Stimulated activated naive CD8-positive, alpha-beta T cell treated with anti-CD3 and anti-CD28 coated beads, Interleukin-15, Interleukin-2, amounts not matched to agents 100 ng/mL and 50 ng/mL, for 24 hours (primary cell): ENCODE results near the gene PKN2.
A peak's percentile ranks its signal among the peaks of the same experiment; 100 is the strongest.

ENCODE experiments used
- H3K27ac Mint-ChIP-seq: one replicate; pipeline ENCODE4 v1.8.0; 2021; ENCODE audit warnings: mild to moderate bottlenecking, mixed read lengths
- H3K27me3 Mint-ChIP-seq: one replicate; pipeline ENCODE4 v1.8.0; 2021; ENCODE audit warnings: mixed read lengths
- H3K36me3 Mint-ChIP-seq: one replicate; pipeline ENCODE4 v1.8.0; 2021; ENCODE audit warnings: low read depth, mixed read lengths
- H3K4me1 Mint-ChIP-seq: one replicate; pipeline ENCODE4 v1.8.0; 2021; ENCODE audit warnings: low read depth, mixed read lengths
- H3K4me3 Mint-ChIP-seq: one replicate; pipeline ENCODE4 v1.8.0; 2021; ENCODE audit warnings: mild to moderate bottlenecking, mixed read lengths
- H3K9me3 Mint-ChIP-seq: one replicate; pipeline ENCODE4 v1.8.0; 2021; ENCODE audit warnings: mixed read lengths

Gene PKN2

GRCh38 chr1:88735909-88736308 lies 51.8 kb downstream of the PKN2 start:
- Mint-ChIP-seq H3K27me3 (no peaks in the 10 kb centered on the region), H3K9me3 (peaks cover 22% of the 10 kb centered on the region), H3K4me3 (no peak overlapping the region), H3K4me1 (peaks cover 15% of the 10 kb centered on the region), H3K27ac (no peak overlapping the region), H3K36me3 (peaks cover 46% of the 10 kb centered on the region)

- Mint-ChIP-seq H3K27ac (no peak overlapping the region), H3K9me3 (peaks cover 22% of the 10 kb centered on the region), H3K36me3 (peaks cover 46% of the 10 kb centered on the region), H3K4me3 (no peak overlapping the region), H3K4me1 (peaks cover 9% of the 10 kb centered on the region), H3K27me3 (no peaks in the 10 kb centered on the region)
Measured at GRCh38 chr1:88736633-88737248, 52.7 kb downstream of the PKN2 start.

GRCh38 chr1:88737338-88737927 lies 53.4 kb downstream of the PKN2 start:
- Mint-ChIP-seq H3K27ac (no peak overlapping the region), H3K4me3 (no peak overlapping the region), H3K4me1 (peaks cover 9% of the 10 kb centered on the region), H3K9me3 (peaks cover 22% of the 10 kb centered on the region), H3K27me3 (no peaks in the 10 kb centered on the region), H3K36me3 (peaks cover 50% of the 10 kb centered on the region)

- peaks cover 9% of the 10 kb centered on the region for H3K4me1 Mint-ChIP-seq
- peaks cover 53% of the 10 kb centered on the region for H3K36me3 Mint-ChIP-seq
- H3K27me3 Mint-ChIP-seq: no peaks in the 10 kb centered on the region
- no peak overlapping the region for H3K27ac Mint-ChIP-seq
- H3K9me3 Mint-ChIP-seq: peaks cover 4% of the 10 kb centered on the region
- H3K4me3 Mint-ChIP-seq: no peak overlapping the region
Measured at GRCh38 chr1:88740784-88741183, 56.7 kb downstream of the PKN2 start.

- peaks cover 9% of the 10 kb centered on the region for H3K4me1 Mint-ChIP-seq
- H3K27ac Mint-ChIP-seq: no peak overlapping the region
- H3K36me3 Mint-ChIP-seq: peaks cover 55% of the 10 kb centered on the region
- H3K4me3 Mint-ChIP-seq: no peak overlapping the region
- H3K27me3 Mint-ChIP-seq: no peaks in the 10 kb centered on the region
- H3K9me3 Mint-ChIP-seq: no peaks in the 10 kb centered on the region
Measured at GRCh38 chr1:88741413-88741812, 57.3 kb downstream of the PKN2 start.

GRCh38 chr1:88742531-88742930 lies 58.5 kb downstream of the PKN2 start:
- H3K9me3 Mint-ChIP-seq: no peaks in the 10 kb centered on the region
- H3K27me3 Mint-ChIP-seq: no peaks in the 10 kb centered on the region
- peaks cover 14% of the 10 kb centered on the region for H3K4me1 Mint-ChIP-seq
- H3K36me3 Mint-ChIP-seq: peaks cover 62% of the 10 kb centered on the region
- H3K27ac Mint-ChIP-seq: no peak overlapping the region
- H3K4me3 Mint-ChIP-seq: no peak overlapping the region

GRCh38 chr1:88744142-88744541 lies 60.1 kb downstream of the PKN2 start:
- no peaks in the 10 kb centered on the region for H3K27me3 Mint-ChIP-seq
- H3K27ac Mint-ChIP-seq: peak overlapping the region; percentile 21
- no peak overlapping the region for H3K4me3 Mint-ChIP-seq
- peaks cover 48% of the 10 kb centered on the region for H3K36me3 Mint-ChIP-seq
- H3K4me1 Mint-ChIP-seq: peaks cover 7% of the 10 kb centered on the region
- H3K9me3 Mint-ChIP-seq: no peaks in the 10 kb centered on the region

GRCh38 chr1:88746916-88747315 lies 62.8 kb downstream of the PKN2 start:
- Mint-ChIP-seq H3K4me3 (no peak overlapping the region), H3K27ac (no peak overlapping the region), H3K4me1 (peaks cover 4% of the 10 kb centered on the region), H3K9me3 (no peaks in the 10 kb centered on the region), H3K27me3 (no peaks in the 10 kb centered on the region), H3K36me3 (peaks cover 55% of the 10 kb centered on the region)

GRCh38 chr1:88751714-88752113 lies 67.6 kb downstream of the PKN2 start:
- Mint-ChIP-seq H3K27me3 (no peaks in the 10 kb centered on the region), H3K36me3 (peaks cover 39% of the 10 kb centered on the region), H3K9me3 (no peaks in the 10 kb centered on the region), H3K27ac (no peak overlapping the region), H3K4me3 (no peak overlapping the region), H3K4me1 (peaks cover 3% of the 10 kb centered on the region)

GRCh38 chr1:88753506-88753905 lies 69.4 kb downstream of the PKN2 start:
- H3K36me3 Mint-ChIP-seq: peaks cover 38% of the 10 kb centered on the region
- H3K27me3 Mint-ChIP-seq: no peaks in the 10 kb centered on the region
- H3K4me1 Mint-ChIP-seq: no peaks in the 10 kb centered on the region
- H3K4me3 Mint-ChIP-seq: no peak overlapping the region
- no peaks in the 10 kb centered on the region for H3K9me3 Mint-ChIP-seq
- H3K27ac Mint-ChIP-seq: no peak overlapping the region

GRCh38 chr1:88763649-88764406 lies 79.8 kb downstream of the PKN2 start:
- Mint-ChIP-seq H3K9me3 (no peaks in the 10 kb centered on the region), H3K27ac (no peak overlapping the region), H3K27me3 (no peaks in the 10 kb centered on the region), H3K4me1 (no peaks in the 10 kb centered on the region), H3K4me3 (no peak overlapping the region), H3K36me3 (peaks cover 19% of the 10 kb centered on the region)

GRCh38 chr1:88768187-88768586 lies 84.1 kb downstream of the PKN2 start:
- Mint-ChIP-seq H3K4me1 (peaks cover 1% of the 10 kb centered on the region), H3K36me3 (peaks cover 39% of the 10 kb centered on the region), H3K9me3 (no peaks in the 10 kb centered on the region), H3K27me3 (no peaks in the 10 kb centered on the region), H3K27ac (no peak overlapping the region), H3K4me3 (no peak overlapping the region)

GRCh38 chr1:88768816-88769215 lies 84.7 kb downstream of the PKN2 start:
- peak overlapping the region; percentile 47 for H3K27ac Mint-ChIP-seq
- H3K4me1 Mint-ChIP-seq: peaks cover 7% of the 10 kb centered on the region
- peaks cover 40% of the 10 kb centered on the region for H3K36me3 Mint-ChIP-seq
- no peaks in the 10 kb centered on the region for H3K9me3 Mint-ChIP-seq
- no peaks in the 10 kb centered on the region for H3K27me3 Mint-ChIP-seq
- H3K4me3 Mint-ChIP-seq: no peak overlapping the region

GRCh38 chr1:88773540-88774150 lies 89.6 kb downstream of the PKN2 start:
- H3K9me3 Mint-ChIP-seq: no peaks in the 10 kb centered on the region
- no peaks in the 10 kb centered on the region for H3K27me3 Mint-ChIP-seq
- H3K36me3 Mint-ChIP-seq: peaks cover 74% of the 10 kb centered on the region
- no peak overlapping the region for H3K4me3 Mint-ChIP-seq
- peaks cover 17% of the 10 kb centered on the region for H3K4me1 Mint-ChIP-seq
- H3K27ac Mint-ChIP-seq: peak overlapping the region; percentile 59

- peaks cover 17% of the 10 kb centered on the region for H3K4me1 Mint-ChIP-seq
- peak overlapping the region; percentile 50 for H3K27ac Mint-ChIP-seq
- peaks cover 73% of the 10 kb centered on the region for H3K36me3 Mint-ChIP-seq
- no peak overlapping the region for H3K4me3 Mint-ChIP-seq
- no peaks in the 10 kb centered on the region for H3K9me3 Mint-ChIP-seq
- no peaks in the 10 kb centered on the region for H3K27me3 Mint-ChIP-seq
Measured at GRCh38 chr1:88774151-88774556, 90.1 kb downstream of the PKN2 start.
